GM04504 (cell line): ENCODE data around the gene POLR2H.
"Not testable (repeated sequence)": the region's sequence is repeated elsewhere in the genome, so short reads cannot be mapped to it uniquely, and the experiment has no call there.

Experiments
- DNase-seq: peaks from one replicate; pipeline ENCODE4 v3.0.0-alpha.2; 2012; ENCODE audit warnings: low read depth

The POLR2H gene

DNA sequence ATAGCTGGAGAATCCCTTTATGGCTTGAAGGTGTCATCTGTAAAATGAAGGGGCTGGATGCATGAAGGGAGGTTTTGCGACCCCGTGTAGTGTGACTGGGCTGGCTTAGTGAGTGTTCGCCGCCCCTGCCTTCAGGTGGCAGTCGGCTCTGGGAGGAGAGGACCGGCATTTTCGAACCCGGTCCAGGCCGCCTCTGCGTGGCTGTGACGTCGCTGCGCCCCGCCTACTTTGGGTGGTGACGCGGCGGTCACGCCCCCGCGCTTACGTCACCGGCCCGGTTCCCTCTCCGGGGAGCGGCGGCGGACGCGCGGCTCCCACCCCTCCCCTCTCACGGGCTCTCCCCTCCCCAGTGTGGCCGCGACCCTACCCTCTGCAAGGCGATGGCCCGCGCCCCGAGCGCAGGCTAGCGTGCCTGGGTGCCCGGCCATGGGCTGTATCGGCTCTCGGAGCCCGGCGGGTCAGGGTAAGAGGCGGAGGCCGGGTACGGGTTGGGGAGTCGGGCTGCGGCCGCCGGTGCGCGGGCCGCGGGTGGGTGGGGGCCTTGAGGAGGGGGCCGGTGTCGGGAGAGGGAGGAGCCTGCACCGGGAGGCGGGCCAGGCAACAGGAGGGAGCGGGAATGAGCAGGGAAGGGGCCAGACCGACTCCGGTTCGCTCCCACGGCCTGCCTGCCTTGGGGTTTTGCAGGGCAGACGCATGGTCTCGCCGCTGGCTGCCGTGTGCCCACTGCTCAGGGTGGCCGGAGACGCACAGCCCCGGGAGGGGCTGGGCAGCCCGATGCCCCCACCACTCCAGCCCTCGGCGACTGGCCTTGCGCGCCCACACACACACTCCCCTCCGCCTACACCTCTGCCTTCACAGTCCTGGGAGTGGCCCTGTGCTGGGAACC lies 25.6 kb upstream of the POLR2H start:
- DNase-seq = no peak

- DNase-seq = no peak
Observed at GRCh38 chr3:184336547-184337398, 24.7 kb upstream of the POLR2H start.

DNA sequence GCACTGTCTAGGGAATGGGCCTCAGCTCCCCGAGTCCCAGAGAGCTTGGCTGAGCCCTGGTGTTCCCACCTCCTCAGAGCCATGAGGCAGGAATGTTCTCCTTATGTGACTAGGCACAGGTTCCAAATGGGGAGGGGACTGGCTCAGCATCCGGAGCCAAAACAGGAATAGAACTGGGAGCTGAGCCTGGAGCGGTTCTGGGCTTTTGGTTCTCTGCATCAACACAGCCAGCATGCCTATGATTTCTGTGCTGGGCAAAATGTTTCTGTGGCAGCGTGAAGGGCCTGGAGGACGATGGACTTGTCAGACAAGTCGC lies 24.2 kb upstream of the POLR2H start, which contains the start of gene FAM131A:
Gene FAM131A, plus strand, starts transcription at position 202 of the 316 bp plus-strand sequence. Its CDS starts 31 bp downstream, at position 233.
- DNase-seq = no peak

GRCh38 chr3:184337981-184338380 lies 23.5 kb upstream of the POLR2H start:
- no peak for DNase-seq

GRCh38 chr3:184338511-184338945 lies 23.0 kb upstream of the POLR2H start:
- no peak for DNase-seq

GRCh38 chr3:184339001-184339400 lies 22.5 kb upstream of the POLR2H start:
- DNase-seq = no peak

DNA sequence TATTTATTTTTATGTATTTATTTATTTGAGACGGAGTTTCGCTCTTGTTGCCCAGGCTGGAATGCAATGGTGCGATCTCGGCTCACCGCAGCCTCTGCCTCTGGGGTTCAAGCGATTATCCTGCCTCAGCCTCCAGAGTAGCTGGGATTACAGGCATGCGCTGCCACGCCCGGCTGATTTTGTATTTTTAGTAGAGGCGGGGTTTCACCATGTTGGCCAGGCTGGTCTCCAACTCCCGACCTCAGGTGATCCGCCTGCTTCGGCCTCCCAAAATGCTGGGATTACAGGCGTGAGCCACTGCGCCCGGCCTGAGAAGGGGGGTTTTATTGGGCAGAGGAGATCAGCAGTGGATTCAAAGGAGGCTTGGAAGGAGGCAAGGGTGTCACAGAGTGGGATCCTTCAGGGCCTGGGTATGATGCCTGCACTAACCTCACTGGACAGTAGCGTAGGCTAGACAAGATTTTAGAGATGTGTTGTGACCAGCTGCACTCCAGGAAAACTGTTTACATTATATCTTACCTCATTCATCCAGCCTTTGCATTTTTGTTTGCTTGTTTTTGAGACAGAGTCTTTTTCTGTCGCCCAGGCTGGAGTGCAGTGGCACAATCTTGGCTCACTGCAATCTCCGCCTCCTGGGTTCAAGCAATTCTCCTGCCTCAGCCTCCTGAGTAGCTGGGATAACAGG lies 21.9 kb upstream of the POLR2H start:
- DNase-seq = not testable (repeated sequence)

DNA sequence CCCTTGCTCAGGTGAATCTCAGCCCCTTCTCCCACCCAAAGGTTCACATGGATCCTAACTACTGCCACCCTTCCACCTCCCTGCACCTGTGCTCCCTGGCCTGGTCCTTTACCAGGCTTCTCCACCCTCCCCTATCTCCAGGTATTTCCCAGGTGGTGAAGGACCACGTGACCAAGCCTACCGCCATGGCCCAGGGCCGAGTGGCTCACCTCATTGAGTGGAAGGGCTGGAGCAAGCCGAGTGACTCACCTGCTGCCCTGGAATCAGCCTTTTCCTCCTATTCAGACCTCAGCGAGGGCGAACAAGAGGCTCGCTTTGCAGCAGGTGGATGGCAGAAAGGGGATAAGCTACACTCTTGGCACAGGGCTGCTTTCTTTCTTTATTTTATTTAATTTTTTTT lies 19.6 kb upstream of the POLR2H start:
- no peak for DNase-seq

DNA sequence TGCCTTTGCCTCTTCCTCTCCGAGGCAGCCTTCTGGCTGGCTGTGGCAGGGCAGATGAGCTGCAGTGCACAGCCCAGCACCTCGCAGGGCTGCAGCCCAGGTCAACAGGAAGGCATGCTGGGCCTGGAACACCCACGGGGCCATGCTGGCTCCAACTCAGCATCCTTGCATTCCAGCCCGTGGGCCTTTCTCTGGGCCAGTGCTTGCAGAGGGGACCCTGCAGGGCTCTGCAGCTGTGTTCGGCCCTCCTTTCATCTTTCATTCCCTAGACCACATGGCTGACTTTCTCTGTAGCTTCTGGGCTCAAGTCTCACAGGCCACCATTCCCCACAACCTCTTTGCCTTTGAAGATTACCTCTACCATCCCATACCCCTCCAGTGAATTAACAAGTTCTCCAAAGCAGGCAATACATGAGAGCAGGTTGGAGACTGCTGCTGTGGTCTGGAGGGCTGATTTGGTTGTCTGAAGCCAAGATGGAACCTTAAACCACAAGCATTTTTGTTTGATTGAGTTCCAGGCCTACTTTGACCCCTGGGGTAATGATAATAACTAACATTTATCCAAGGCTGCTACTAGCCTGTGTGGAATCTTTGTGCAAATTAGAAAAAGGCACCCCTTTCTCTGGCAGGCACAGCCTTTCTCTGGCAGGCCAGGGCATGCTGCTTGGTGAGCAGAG lies 18.2 kb upstream of the POLR2H start:
- no peak for DNase-seq

DNA sequence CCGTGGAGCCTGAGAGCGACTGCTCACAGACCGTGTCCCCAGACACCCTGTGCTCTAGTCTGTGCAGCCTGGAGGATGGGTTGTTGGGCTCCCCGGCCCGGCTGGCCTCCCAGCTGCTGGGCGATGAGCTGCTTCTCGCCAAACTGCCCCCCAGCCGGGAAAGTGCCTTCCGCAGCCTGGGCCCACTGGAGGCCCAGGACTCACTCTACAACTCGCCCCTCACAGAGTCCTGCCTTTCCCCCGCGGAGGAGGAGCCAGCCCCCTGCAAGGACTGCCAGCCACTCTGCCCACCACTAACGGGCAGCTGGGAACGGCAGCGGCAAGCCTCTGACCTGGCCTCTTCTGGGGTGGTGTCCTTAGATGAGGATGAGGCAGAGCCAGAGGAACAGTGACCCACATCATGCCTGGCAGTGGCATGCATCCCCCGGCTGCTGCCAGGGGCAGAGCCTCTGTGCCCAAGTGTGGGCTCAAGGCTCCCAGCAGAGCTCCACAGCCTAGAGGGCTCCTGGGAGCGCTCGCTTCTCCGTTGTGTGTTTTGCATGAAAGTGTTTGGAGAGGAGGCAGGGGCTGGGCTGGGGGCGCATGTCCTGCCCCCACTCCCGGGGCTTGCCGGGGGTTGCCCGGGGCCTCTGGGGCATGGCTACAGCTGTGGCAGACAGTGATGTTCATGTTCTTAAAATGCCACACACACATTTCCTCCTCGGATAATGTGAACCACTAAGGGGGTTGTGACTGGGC lies 16.8 kb upstream of the POLR2H start:
- DNase-seq = no peak

DNA sequence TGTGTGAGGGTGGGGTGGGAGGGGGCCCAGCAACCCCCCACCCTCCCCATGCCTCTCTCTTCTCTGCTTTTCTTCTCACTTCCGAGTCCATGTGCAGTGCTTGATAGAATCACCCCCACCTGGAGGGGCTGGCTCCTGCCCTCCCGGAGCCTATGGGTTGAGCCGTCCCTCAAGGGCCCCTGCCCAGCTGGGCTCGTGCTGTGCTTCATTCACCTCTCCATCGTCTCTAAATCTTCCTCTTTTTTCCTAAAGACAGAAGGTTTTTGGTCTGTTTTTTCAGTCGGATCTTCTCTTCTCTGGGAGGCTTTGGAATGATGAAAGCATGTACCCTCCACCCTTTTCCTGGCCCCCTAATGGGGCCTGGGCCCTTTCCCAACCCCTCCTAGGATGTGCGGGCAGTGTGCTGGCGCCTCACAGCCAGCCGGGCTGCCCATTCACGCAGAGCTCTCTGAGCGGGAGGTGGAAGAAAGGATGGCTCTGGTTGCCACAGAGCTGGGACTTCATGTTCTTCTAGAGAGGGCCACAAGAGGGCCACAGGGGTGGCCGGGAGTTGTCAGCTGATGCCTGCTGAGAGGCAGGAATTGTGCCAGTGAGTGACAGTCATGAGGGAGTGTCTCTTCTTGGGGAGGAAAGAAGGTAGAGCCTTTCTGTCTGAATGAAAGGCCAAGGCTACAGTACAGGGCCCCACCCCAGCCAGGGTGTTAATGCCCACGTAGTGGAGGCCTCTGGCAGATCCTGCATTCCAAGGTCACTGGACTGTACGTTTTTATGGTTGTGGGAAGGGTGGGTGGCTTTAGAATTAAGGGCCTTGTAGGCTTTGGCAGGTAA lies 16.0 kb upstream of the POLR2H start:
- DNase-seq = no peak

GRCh38 chr3:184346480-184347190 lies 14.9 kb upstream of the POLR2H start:
- DNase-seq = no peak

DNA sequence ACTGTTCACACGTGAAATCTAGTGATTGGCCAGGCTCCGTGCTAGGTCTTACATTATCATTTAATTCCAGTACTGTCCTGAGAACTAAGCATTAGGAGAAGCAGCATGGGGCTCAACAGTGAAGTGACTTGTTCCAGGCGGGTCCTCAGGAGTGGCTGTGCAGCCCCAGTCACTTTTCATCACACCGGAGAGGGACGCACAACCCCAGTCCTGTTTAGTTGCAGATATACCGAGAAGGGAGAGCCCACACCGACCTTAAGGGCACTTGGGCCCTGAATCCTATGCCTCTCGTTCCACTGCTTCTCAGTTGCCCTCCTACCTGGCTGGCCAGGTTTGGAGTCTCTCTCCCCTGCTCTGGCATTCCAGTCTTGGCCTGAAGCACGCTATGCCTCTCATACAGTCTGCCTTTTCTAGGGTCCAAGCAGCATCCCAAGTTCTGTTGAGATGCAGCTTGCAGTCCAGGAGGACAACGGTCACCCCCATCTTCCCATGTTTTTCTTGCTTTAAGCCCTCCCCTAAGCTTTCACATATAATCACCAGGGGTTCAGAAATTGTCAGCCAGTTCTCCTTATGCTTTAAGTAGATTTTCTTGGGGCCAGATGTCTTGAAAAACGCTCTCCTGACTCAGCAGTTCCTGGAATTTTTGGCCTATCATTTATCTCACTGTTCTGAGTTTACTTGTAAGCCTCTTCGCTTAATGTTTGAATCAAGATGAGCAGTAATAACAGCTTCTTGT lies 14.0 kb upstream of the POLR2H start:
- DNase-seq = no peak

DNA sequence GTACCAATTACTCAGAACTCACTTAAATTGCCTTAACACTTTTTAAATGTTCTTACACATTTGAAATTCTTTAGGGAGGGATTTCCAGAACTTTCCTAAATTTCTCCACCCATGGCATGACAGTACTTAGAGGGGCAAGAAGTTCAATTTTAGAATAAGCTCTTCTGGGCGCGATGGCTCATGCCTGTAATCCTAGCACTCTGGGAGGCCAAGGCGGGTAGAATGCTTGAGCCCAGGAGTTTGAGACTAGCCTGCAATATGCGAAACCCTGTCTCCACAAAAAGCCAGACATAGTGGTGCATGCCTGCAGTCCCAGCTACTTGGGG lies 13.5 kb upstream of the POLR2H start:
- DNase-seq = no peak

GRCh38 chr3:184349563-184350470 lies 11.7 kb upstream of the POLR2H start:
- DNase-seq = no peak

DNA sequence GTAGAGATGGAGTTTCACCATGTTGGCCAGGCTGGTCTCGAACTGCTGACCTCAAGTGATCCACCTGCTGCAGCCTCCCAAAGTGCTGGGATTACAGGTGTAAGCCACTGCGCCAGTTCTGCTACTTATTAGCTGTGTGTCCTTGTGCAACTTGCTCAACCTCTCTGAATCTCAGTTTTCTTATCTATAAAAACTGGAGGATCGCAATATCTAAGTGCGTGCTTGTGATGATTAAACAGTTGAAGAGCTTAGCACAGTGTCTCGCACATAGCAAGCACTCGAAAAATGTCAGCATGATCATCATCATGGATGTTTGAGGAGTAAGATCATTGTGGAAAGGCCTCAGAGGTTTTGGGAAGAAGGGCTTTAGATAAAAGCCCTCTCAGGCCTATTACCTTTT lies 10.9 kb upstream of the POLR2H start:
- no peak for DNase-seq

DNA sequence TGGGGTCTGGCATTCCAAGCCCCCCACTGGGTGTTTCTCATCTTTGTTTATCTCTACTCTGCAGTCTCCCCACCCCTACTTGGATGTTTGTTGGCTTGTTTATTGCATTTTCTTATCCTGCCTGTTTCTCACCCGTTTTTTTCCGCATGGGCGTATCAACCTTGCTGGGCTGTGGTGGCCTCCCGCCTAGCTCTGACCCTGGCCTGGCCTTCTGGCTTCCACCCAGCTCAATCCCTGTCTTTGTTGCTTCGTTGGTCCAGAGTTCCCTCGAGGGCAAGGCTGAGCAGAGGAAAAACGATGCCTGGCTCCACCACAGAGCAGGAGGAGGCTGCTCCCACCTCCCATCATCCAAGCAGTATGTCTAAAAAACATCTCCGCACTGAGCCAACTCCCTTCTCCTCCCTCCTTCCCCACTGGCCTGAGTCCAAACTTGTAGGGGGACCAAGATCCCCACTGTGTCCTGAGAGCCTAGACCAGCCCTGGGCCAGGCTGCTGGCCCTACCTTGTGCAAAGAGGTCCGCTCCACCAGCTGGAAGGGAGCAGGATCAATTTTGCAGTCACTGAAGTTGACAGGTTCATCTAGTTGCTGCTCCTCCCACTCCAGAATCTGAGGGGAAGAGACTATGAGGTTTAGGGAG lies 9.9 kb upstream of the POLR2H start:
- no peak for DNase-seq
